H9 (cell line): ENCODE results near the gene ACTBL2. TPM values are rescaled to one million over a fixed set of nuclear protein-coding genes. Genes with fewer than 3 reads are reported as not detected.

ENCODE experiments used
- DNase-seq: peaks from one replicate; pipeline ENCODE4 v3.0.0-alpha.2; 2017
- H2AFZ ChIP-seq: one replicate; pipeline ENCODE4 v1.6.1; 2013; ENCODE audit warnings: mild to moderate bottlenecking, low read length, control low read depth, moderate library complexity
- H2AK5ac ChIP-seq: 2 replicates; pipeline ENCODE4 v1.6.1; 2013; ENCODE audit warnings: low read length, control low read depth, mixed read lengths; ENCODE audit not compliant: insufficient read length
- H2BK120ac ChIP-seq: one replicate; pipeline ENCODE4 v1.6.1; 2013; ENCODE audit warnings: low read depth, mild to moderate bottlenecking, low read length, control low read depth, inconsistent platforms; ENCODE audit not compliant: poor library complexity, severe bottlenecking
- H2BK12ac ChIP-seq: 2 replicates; pipeline ENCODE4 v1.6.1; 2013; ENCODE audit warnings: low read length, control low read depth, mixed read lengths, low read depth; ENCODE audit not compliant: insufficient read length
- H2BK15ac ChIP-seq: 2 replicates; pipeline ENCODE4 v1.6.1; 2013; ENCODE audit warnings: low read depth, low read length, control low read depth
- H2BK20ac ChIP-seq: one replicate; pipeline ENCODE4 v1.6.1; 2013; ENCODE audit warnings: low read depth, mild to moderate bottlenecking, low read length, control low read depth, inconsistent platforms; ENCODE audit not compliant: poor library complexity, severe bottlenecking
- H2BK5ac ChIP-seq: 2 replicates; pipeline ENCODE4 v1.6.1; 2013; ENCODE audit warnings: low read length, control low read depth, mixed read lengths; ENCODE audit not compliant: insufficient read length
- H3K14ac ChIP-seq: 2 replicates; pipeline ENCODE4 v1.6.1; 2013; ENCODE audit warnings: low read length, control low read depth; ENCODE audit not compliant: insufficient read depth
- H3K18ac ChIP-seq: 2 replicates; pipeline ENCODE4 v1.6.1; 2013; ENCODE audit warnings: low read depth, mild to moderate bottlenecking, mixed read lengths, low read length, control low read depth; ENCODE audit not compliant: insufficient read length
- H3K23ac ChIP-seq: 2 replicates; pipeline ENCODE4 v1.6.1; 2013; ENCODE audit warnings: low read length, control low read depth, mixed read lengths, low read depth; ENCODE audit not compliant: insufficient read length
- H3K23me2 ChIP-seq: 2 replicates; pipeline ENCODE4 v1.6.1; 2013; ENCODE audit warnings: low read depth, mild to moderate bottlenecking, mixed read lengths, low read length, control low read depth; ENCODE audit not compliant: insufficient read length, poor library complexity, severe bottlenecking
- H3K27ac ChIP-seq: 2 replicates; pipeline ENCODE4 v1.5.1; 2013; ENCODE audit warnings: low read length, control low read depth, mixed read lengths, low read depth; ENCODE audit not compliant: insufficient read length
- H3K27me3 ChIP-seq: 2 replicates; pipeline ENCODE4 v1.6.1; 2013; ENCODE audit warnings: low read length, control low read depth, inconsistent platforms; ENCODE audit not compliant: insufficient read depth
- H3K4ac ChIP-seq: 2 replicates; pipeline ENCODE4 v1.6.1; 2013; ENCODE audit warnings: low read depth, mild to moderate bottlenecking, control low read depth, inconsistent platforms, low read length, moderate library complexity
- H3K4me1 ChIP-seq: 2 replicates; pipeline ENCODE4 v1.6.1; 2013; ENCODE audit warnings: low read length, control low read depth, inconsistent platforms; ENCODE audit not compliant: insufficient read depth
- H3K4me2 ChIP-seq: 2 replicates; pipeline ENCODE4 v1.6.1; 2013; ENCODE audit warnings: low read length, control low read depth, mixed read lengths; ENCODE audit not compliant: insufficient read length, insufficient read depth
- H3K56ac ChIP-seq: 2 replicates; pipeline ENCODE4 v1.6.1; 2013; ENCODE audit warnings: low read depth, mild to moderate bottlenecking, mixed read lengths, low read length, control low read depth; ENCODE audit not compliant: insufficient read length
- H3K79me1 ChIP-seq: 2 replicates; pipeline ENCODE4 v1.6.1; 2013; ENCODE audit warnings: low read depth, mild to moderate bottlenecking, moderate library complexity, low read length, control low read depth, inconsistent platforms; ENCODE audit not compliant: insufficient read depth, poor library complexity, severe bottlenecking
- H3K79me2 ChIP-seq: 2 replicates; pipeline ENCODE4 v1.6.1; 2013; ENCODE audit warnings: low read length, control low read depth, inconsistent platforms; ENCODE audit not compliant: insufficient read depth
- H3K9ac ChIP-seq: 2 replicates; pipeline ENCODE4 v1.6.1; 2013; ENCODE audit warnings: low read length, control low read depth, mixed read lengths; ENCODE audit not compliant: insufficient read length; ENCODE audit errors: extremely low read depth
- H3K9me3 ChIP-seq: one replicate; pipeline ENCODE4 v1.6.1; 2013; ENCODE audit warnings: low read depth, low read length, inconsistent platforms; ENCODE audit not compliant: control insufficient read depth
- H3T11ph ChIP-seq: one replicate; pipeline ENCODE4 v1.6.1; 2013; ENCODE audit warnings: mild to moderate bottlenecking, low read length, control low read depth, inconsistent platforms
- H4K20me1 ChIP-seq: one replicate; pipeline ENCODE4 v1.6.1; 2013; ENCODE audit not compliant: control insufficient read depth, insufficient read length, insufficient read depth
- H4K5ac ChIP-seq: 2 replicates; pipeline ENCODE4 v1.6.1; 2013; ENCODE audit warnings: low read depth, mild to moderate bottlenecking, mixed read lengths, low read length, control low read depth; ENCODE audit not compliant: insufficient read length
- H4K8ac ChIP-seq: replicated peaks from 2 replicates; pipeline ENCODE4 v1.6.1; 2013; ENCODE audit warnings: low read length, control low read depth, mixed read lengths, low read depth; ENCODE audit not compliant: insufficient read length
- H4K91ac ChIP-seq: 2 replicates; pipeline ENCODE4 v1.6.1; 2013; ENCODE audit warnings: low read depth, mild to moderate bottlenecking, moderate library complexity, mixed read lengths, low read length, control low read depth; ENCODE audit not compliant: insufficient read length
- H3K27ac Mint-ChIP-seq, 3 experiments: 2 replicates in 2 of 3; 3 replicates in 1 of 3; pipeline ENCODE4 v1.8.0; 2020 to 2021; ENCODE audit warnings: mixed read lengths in 3 of 3, mild to moderate bottlenecking in 1 of 3, moderate library complexity in 1 of 3
- H3K27me3 Mint-ChIP-seq: 2 replicates; pipeline ENCODE4 v1.8.0; 2021; ENCODE audit warnings: low read depth, mild to moderate bottlenecking, moderate library complexity, mixed read lengths
- H3K36me3 Mint-ChIP-seq, 3 experiments: 2 replicates in 2 of 3; 3 replicates in 1 of 3; pipeline ENCODE4 v1.8.0; 2020 to 2021; ENCODE audit warnings: low read depth in 3 of 3, mixed read lengths in 3 of 3; ENCODE audit not compliant: insufficient read depth in 1 of 3
- H3K4me1 Mint-ChIP-seq, 2 experiments: 2 replicates each; pipeline ENCODE4 v1.8.0; 2020; ENCODE audit warnings: mixed read lengths in 2 of 2
- H3K4me3 Mint-ChIP-seq, 2 experiments: 2 replicates in 1 of 2; 3 replicates in 1 of 2; pipeline ENCODE4 v1.8.0; 2020 to 2021; ENCODE audit warnings: mild to moderate bottlenecking in 2 of 2, mixed read lengths in 2 of 2, moderate library complexity in 1 of 2
- H3K9me3 Mint-ChIP-seq, 2 experiments: 2 replicates in 1 of 2; 3 replicates in 1 of 2; pipeline ENCODE4 v1.8.0; 2020; ENCODE audit warnings: mild to moderate bottlenecking in 2 of 2, mixed read lengths in 2 of 2, moderate library complexity in 1 of 2
- CTCF ChIP-seq: fragments of 200-600 bp; sonication (generic); conservative IDR thresholded peaks from 3 replicates; pipeline ENCODE4 v1.8.0; 2021; ENCODE audit warnings: antibody characterized with exemption, mild to moderate bottlenecking
- WGBS: extraction: QIAGEN DNeasy Blood & Tissue Kit; methylation state at CpG from one replicate; pipeline ENCODE4 v1.1.7; 2013; ENCODE audit warnings: missing lambda C conversion rate, low lambda C conversion rate, mixed read lengths; ENCODE audit not compliant: insufficient read length; ENCODE audit errors: extremely low coverage; 5-methylcytosine and 5-hydroxymethylcytosine counted together
- total RNA-seq: library from RNA; stranded (reverse); gene quantifications from 2 replicates; pipeline ENCODE4 v1.2.1, GENCODE V29; 2021

Gene ACTBL2
- total RNA-seq, 1 experiment from 2014 or later: not detected

GRCh38 chr5:57508211-57508610 is 25.6 kb upstream of the ACTBL2 start:
- no peak overlapping the region for H2BK20ac ChIP-seq
- no peak overlapping the region for H3K14ac ChIP-seq
- no peak overlapping the region for H3K9ac ChIP-seq
- no peak overlapping the region for H2BK12ac ChIP-seq
- H3K27me3 ChIP-seq: no peaks in the 10 kb centered on the region; the same call in 1 of the 2 replicates
- H2AK5ac ChIP-seq: no peak overlapping the region
- H3K4me1 ChIP-seq: no peaks in the 10 kb centered on the region
- H3K27me3 Mint-ChIP-seq: no peaks in the 10 kb centered on the region; the same call in 1 of the 2 replicates
- no peaks in the 10 kb centered on the region for H3K36me3 Mint-ChIP-seq
- H4K20me1 ChIP-seq: no peaks in the 10 kb centered on the region
- H4K5ac ChIP-seq: no peak overlapping the region
- no peak overlapping the region for H3K4ac ChIP-seq
- H3K4me1 Mint-ChIP-seq: peaks cover 3% of the 10 kb centered on the region in 2 experiments; a peak in 2 of 4 replicates
- no peak overlapping the region for H2BK5ac ChIP-seq
- no peak overlapping the region for H4K8ac ChIP-seq
- H3K18ac ChIP-seq: no peak overlapping the region
- H4K91ac ChIP-seq: no peak overlapping the region
- H2AFZ ChIP-seq: no peak overlapping the region
- H2BK15ac ChIP-seq: no peak overlapping the region
- H3K79me1 ChIP-seq: no peaks in the 10 kb centered on the region
- WGBS: no CpG with 5 or more reads among the region's 2 CpGs
- no peak overlapping the region for H3K4me2 ChIP-seq
- H3K27ac Mint-ChIP-seq: no peak overlapping the region
- no peak overlapping the region for H3K4me3 Mint-ChIP-seq
- no peaks in the 10 kb centered on the region for H3K23me2 ChIP-seq
- H3K23ac ChIP-seq: no peak overlapping the region
- no peak for DNase-seq
- H3K56ac ChIP-seq: no peak overlapping the region
- H3K27ac ChIP-seq: no peak overlapping the region
- no peak for TF ChIP-seq CTCF
- H3K79me2 ChIP-seq: no peaks in the 10 kb centered on the region
- no peak overlapping the region for H3T11ph ChIP-seq
- H2BK120ac ChIP-seq: no peak overlapping the region
- no peaks in the 10 kb centered on the region for H3K9me3 ChIP-seq
- no peaks in the 10 kb centered on the region for H3K9me3 Mint-ChIP-seq
